ENCODE measurements around the gene LCNL1. TPM values are rescaled to one million over a fixed set of nuclear protein-coding genes. Genes with fewer than 3 reads are reported as not detected.

LCNL1 gene
- total and polyA plus RNA-seq, 4 donors = 0.01 to 0.08 TPM; not detected in 2

GRCh38 chr9:137023157-137023556 is 40.4 kb downstream of the LCNL1 start (continued):
- no peak for TF ChIP-seq CTCF (IDR thresholded peaks at IDR 0.05; ENCODE audit: low read depth, low read length, missing input control)
- peak; percentile 97 for TF ChIP-seq NR2F2 (IDR thresholded peaks at IDR 0.05)
- TF ChIP-seq HNF4A (conservative IDR thresholded peaks at IDR 0.05) = peak; percentile 21 to 36
- no peak for TF ChIP-seq FOXA2 (IDR thresholded peaks at IDR 0.05)
- TF ChIP-seq FOXA1 (IDR thresholded peaks at IDR 0.05) = no peak

GRCh38 chr9:137023583-137023991 is 40.8 kb downstream of the LCNL1 start:
- no peak overlapping the region for H3K9ac ChIP-seq (ENCODE audit: low read depth in 1 of 2, low read length in 2 of 2)
- no peak for DNase-seq (ENCODE audit: low spot score)
- peaks cover 33 to 59% (median 46%) of the 10 kb centered on the region in 4 donors for H3K4me1 ChIP-seq (ENCODE audit: control insufficient read depth in 4 of 4, insufficient read depth in 4 of 4, low read length in 3 of 4)
- no peaks in the 10 kb centered on the region for H3K9me3 ChIP-seq (ENCODE audit: control insufficient read depth in 4 of 4, low read length in 3 of 4)
- 89% methylated on average over 15 of the region's 15 CpGs for WGBS
- no peaks in the 10 kb centered on the region for H3K36me3 ChIP-seq (ENCODE audit: control insufficient read depth in 4 of 4, insufficient read depth in 3 of 4, low read depth in 1 of 4, low read length in 3 of 4)
- TF ChIP-seq SP1 (IDR thresholded peaks at IDR 0.05) (no peak), NR2F2 (IDR thresholded peaks at IDR 0.05) (no peak), RAD21 (IDR thresholded peaks at IDR 0.05) (no peak), FOXA1 (IDR thresholded peaks at IDR 0.05) (no peak), YY1 (IDR thresholded peaks at IDR 0.05) (no peak), ZBTB33 (IDR thresholded peaks at IDR 0.05) (no peak), JUND (IDR thresholded peaks at IDR 0.05) (no peak)
- no peaks in the 10 kb centered on the region for H3K27me3 ChIP-seq (ENCODE audit: control insufficient read depth in 4 of 4, insufficient read depth in 4 of 4, low read length in 3 of 4)
- peak overlapping the region; percentile 22 to 44 for H3K27ac ChIP-seq (ENCODE audit: low read depth in 1 of 2, low read length in 2 of 2)
- no peak overlapping the region for H3K4me3 ChIP-seq (ENCODE audit: low read depth in 1 of 3, low read length in 3 of 3)

DNA sequence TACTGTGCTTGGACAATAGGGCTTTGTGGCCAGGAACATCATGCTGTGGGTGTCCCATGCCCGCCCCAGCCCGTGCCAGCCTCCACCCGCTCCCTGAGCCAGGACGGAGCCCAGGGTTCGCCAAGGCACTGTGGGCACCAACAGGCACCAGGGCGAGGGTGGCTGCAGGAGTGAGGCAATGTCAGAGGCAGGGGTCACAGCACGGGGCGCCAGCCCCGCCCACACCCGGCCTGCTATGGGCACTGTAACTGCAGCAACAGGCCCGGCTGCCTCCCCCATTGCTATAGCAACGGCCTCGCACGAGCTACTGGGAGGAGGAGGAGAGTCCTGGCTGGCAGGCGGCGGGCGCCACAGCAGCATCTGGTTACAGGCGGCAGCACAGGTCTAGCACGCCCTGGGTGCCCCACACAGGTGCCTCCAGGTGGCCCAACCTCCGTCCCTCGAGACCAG is 42.7 kb downstream of the LCNL1 start:
- TF ChIP-seq CTCF (IDR thresholded peaks at IDR 0.05; ENCODE audit: low read depth, low read length, missing input control) = peak; percentile 9
- TF ChIP-seq HNF4A (conservative IDR thresholded peaks at IDR 0.05) = peak in 1 of 2 donors; percentile 46
- peak in 1 of 2 donors; percentile 49 for TF ChIP-seq RXRA (IDR thresholded peaks at IDR 0.05)
- no peak for TF ChIP-seq REST (IDR thresholded peaks at IDR 0.05)
- no peak for TF ChIP-seq ZBTB33 (IDR thresholded peaks at IDR 0.05)
- TF ChIP-seq SP1 (IDR thresholded peaks at IDR 0.05) = peak; percentile 36
- TF ChIP-seq HNF4G (IDR thresholded peaks at IDR 0.05) = no peak
- TF ChIP-seq TAF1 (conservative IDR thresholded peaks at IDR 0.05) = no peak
- H3K9ac ChIP-seq (ENCODE audit: low read depth in 1 of 2, low read length in 2 of 2) = no peak overlapping the region
- H3K4me1 ChIP-seq (ENCODE audit: control insufficient read depth in 4 of 4, insufficient read depth in 4 of 4, low read length in 3 of 4) = peaks cover 39 to 71% (median 54%) of the 10 kb centered on the region in 4 donors

More for the DNA sequence above, 42.7 kb downstream of the LCNL1 start:
- DNase-seq (ENCODE audit: low spot score) = no peak
- Histone ChIP-seq H3K36me3 (ENCODE audit: control insufficient read depth in 4 of 4, insufficient read depth in 3 of 4, low read depth in 1 of 4, low read length in 3 of 4) (no peaks in the 10 kb centered on the region), H3K27ac (ENCODE audit: low read depth in 1 of 2, low read length in 2 of 2) (peak overlapping the region in 1 of 2 donors; percentile 14), H3K4me3 (ENCODE audit: low read depth in 1 of 3, low read length in 3 of 3) (no peak overlapping the region), H3K27me3 (ENCODE audit: control insufficient read depth in 4 of 4, insufficient read depth in 4 of 4, low read length in 3 of 4) (no peaks in the 10 kb centered on the region), H3K9me3 (ENCODE audit: control insufficient read depth in 4 of 4, low read length in 3 of 4) (no peaks in the 10 kb centered on the region)
- 43% methylated on average over 21 of the region's 21 CpGs for WGBS
